HG02759 (cell line): ENCODE data around the gene DHODH.
"Not testable (repeated sequence)": the region's sequence is repeated elsewhere in the genome, so short reads cannot be mapped to it uniquely, and the experiment has no call there.

Experiments used
- ATAC-seq: cut with Tn5 transposase; IDR thresholded peaks from one replicate; pipeline ENCODE4 v1.9.1; 2021; ENCODE audit warnings: mild to moderate bottlenecking, moderate library complexity; ENCODE audit not compliant: unreplicated experiment

Gene DHODH

GRCh38 chr16:72008424-72009216 lies at the start of gene DHODH:
DHODH (plus strand) TSS chr16:72008744; CDS start chr16:72008765, 21 bp downstream.
- peak; percentile 99 for ATAC-seq

- ATAC-seq: peak; percentile 75
These were observed 47.2 kb upstream of the DHODH start for GRCh38 chr16:71961066-71962039.

- no peak for ATAC-seq
These were observed 45.2 kb upstream of the DHODH start for GRCh38 chr16:71963125-71963875.

DNA sequence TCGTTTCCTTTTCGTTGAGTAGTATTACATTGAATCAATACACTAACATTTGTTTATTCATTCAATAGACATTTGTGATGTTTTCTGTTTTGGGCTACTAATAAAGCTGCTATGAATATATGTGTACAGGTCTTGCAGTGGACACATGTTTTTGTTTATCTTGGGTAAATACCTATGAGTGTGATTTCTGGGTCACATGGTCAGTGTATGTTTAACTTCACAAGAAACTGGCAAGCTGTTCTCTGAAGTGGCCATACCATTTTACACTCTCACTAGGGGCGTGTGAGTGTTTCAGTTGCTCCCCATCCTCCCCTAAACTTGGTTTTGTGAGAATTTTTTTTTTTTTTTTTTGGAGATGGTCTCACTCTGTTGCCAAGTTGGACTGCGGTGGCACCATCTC lies 43.3 kb upstream of the DHODH start:
- ATAC-seq: no peak

- no peak for ATAC-seq
These were observed 41.6 kb upstream of the DHODH start for GRCh38 chr16:71966932-71967331.

DNA sequence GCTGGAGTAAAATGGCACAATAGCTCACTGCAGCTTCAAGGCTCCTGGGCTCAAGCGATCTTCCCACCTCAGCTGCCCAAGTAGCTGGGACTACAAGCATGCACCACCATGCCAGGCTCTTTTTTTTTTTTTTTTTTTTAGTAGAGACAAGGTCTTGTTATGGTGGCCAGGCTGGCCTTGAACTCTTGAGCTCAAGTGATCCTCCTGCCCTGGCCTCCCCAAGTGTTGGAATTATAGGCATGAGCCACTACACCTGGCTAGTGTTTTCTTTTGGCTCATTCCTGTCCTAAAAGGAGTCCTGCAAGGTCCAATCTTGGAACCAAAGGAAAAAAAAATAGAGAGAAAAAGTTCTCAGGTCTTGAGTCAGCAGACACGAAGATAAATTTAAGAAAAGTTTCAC lies 39.2 kb upstream of the DHODH start:
- no peak for ATAC-seq

DNA sequence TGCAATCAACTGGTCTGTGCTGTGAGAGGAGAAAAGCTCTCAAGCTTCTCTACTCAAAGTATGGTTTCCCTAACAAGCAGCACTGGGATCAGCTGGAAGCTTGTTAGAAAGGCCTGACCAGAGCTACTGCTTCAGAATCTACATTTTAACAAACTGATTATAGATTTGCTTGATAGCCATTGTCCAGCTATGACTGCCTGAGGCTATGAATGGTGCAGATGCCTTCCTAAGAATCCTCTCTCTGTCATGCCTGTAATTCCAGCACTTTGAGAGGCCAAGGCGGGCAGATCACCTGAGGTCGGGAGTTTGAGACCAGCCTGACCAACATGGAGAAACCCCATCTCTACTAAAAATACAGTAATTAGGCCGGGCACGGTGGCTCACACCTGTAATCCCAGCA lies 37.0 kb upstream of the DHODH start:
- no peak for ATAC-seq

DNA sequence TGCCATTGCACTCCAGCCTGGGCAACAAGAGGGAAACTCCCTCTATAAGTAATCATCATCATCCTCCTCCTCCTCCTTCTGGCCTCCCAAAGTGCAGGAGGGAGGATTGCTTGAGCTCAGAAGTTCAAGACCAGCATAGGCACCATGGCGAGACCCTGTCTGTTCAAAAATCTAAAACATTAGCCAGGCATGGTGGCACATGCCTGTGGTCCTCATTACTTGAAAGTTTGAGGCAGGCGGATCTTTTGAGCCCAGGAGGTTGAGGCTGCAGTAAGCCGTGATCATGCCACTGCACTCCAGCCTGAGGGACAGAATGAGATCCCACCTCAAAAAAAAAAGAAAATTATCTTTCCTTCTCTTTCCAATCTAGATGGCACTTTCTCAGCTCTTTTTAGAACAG lies 36.2 kb upstream of the DHODH start:
- ATAC-seq: no peak

DNA sequence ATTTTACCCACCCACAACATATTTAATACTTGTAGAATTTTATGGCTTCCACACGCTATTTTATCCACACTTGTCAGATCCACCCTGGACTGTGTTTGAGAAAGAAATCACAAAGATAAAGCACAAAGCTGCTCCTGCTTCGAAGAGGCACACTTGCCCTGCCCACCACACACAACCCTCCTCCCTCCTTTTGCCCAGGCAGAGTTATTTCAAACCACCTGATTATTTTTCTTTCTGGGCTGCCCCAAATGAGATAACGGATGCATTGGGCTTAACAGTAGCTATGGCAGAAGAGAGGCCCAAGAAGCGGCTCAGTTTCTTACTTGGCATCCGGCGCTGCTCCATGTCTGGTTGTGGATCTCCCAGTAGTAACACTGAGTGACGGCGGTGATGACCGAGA lies 35.5 kb upstream of the DHODH start:
- ATAC-seq: no peak

GRCh38 chr16:71974068-71974818 lies 34.3 kb upstream of the DHODH start:
- no peak for ATAC-seq

DNA sequence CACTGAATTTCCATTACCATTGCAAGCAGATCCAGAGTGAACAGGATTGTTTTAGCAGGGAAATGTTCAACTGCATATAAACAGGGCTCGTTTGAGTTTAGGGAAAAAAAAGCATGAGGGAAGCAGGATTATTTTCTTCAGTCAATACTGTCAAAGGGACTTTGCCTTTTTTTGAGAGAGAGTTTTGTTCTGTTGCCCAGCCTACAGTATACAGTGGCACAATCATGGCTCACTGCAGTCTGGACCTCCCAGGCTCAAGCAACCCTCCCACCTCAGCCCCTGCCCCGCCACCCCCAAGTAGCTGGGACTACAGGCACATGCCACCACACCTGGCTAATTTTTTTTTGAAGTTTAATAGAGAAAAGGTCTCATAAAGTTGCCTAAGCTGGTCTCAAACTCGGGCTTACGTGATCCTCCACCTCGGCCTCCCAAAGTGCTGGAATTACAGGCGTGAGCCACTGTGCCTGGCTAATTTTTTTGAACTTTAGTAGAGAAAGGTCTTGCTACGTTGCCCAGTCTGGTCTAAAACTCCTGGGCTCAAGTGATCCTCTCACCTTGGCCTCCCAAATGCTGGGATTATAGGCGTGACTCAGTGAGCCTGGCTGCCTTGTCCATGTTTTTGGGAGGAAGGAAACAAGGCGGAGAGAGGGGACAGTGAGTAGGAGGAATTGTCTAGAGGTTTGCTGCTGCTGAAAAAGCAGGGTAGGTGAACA lies 23.1 kb upstream of the DHODH start:
- ATAC-seq: no peak

GRCh38 chr16:71986131-71986530 lies 22.4 kb upstream of the DHODH start:
- no peak for ATAC-seq

DNA sequence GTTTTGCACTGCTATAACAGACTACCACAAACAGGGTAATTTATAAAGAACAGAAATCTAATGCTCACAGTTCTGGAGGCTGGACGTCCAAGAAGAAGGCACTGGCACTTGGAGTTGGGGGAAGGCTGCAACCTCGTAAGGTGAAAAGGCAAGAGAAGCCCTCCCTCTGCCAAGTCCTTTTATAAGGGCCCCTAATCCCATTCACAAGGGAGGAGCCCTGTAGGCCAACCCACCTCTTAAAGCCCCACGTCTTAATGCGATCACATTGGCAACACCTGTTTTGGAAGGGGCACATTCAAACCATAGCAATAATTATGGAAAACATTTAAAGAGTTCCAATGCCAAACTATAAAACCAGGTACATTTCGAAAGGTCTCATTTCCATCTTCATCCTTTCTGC lies 13.5 kb upstream of the DHODH start:
- ATAC-seq: no peak

DNA sequence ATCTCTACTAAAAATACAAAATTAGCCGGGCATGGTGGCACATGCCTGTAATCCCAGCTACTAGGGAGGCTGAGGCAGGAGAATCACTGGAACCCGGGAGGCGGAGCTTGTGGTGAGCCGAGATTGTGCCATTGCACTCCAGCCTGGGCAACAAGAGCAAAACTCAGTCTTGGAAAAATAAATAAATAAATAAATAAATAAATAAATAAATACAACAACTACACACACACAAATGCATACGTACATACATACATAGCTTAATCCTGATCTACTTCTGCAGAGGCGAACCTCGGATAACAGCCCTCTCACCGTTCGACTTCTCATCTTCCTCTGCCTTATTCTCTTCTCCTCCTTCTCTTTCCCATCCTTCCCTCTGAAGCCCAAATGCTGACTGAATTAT lies 11.0 kb upstream of the DHODH start:
- not testable (repeated sequence) for ATAC-seq

DNA sequence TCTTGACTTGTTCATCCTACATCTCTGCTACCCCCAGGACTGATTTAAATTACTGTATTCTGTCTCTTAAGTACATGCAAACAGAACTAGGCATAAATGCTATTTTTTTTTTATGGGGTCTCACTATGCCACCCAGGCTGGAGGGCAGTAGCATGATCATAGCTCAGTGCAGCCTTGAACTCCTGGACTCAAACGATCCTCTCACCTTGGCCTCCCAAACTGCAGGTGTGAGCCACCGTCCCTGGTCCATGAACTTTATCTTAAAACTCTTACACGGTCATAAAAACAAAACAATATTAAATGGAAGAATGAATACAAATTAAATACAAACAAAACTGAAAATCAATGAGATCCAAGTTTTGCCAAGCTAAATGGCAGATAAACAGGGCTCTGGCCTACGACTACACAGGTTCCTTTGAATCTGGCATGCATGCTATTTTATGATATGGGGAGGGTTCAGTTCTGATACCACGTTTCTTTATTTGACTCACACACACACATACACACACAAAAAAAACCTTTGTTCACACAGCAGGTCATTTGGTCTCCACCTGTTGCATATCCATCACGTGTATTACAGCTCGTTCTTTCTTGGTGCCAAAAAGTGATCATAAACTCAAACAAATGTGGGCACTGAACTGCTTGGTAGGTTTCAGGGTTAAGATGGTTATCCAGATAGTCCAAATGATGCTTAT lies 7.2 kb upstream of the DHODH start:
- no peak for ATAC-seq

DNA sequence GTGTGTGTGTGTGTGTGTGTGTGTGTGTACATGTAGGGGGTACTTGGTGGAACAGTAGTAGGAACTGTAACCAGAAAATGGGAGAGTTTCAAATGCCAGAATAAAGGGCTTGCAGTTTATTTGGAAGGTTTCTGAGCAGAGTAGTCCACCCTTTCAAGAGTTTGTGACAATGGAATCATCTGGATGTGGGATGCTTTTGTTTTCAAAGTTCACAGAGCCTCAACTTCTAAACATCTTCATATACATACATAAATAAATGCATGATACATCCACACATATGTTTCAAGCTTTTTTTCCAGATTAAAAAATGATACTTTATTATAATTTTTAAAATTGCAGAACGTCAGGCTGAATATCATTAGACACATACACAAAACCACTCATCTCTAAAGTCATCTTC lies 5.9 kb upstream of the DHODH start:
- no peak for ATAC-seq

- not testable (repeated sequence) for ATAC-seq
These were observed 500 bp upstream of the DHODH start for GRCh38 chr16:72008065-72008423.

DNA sequence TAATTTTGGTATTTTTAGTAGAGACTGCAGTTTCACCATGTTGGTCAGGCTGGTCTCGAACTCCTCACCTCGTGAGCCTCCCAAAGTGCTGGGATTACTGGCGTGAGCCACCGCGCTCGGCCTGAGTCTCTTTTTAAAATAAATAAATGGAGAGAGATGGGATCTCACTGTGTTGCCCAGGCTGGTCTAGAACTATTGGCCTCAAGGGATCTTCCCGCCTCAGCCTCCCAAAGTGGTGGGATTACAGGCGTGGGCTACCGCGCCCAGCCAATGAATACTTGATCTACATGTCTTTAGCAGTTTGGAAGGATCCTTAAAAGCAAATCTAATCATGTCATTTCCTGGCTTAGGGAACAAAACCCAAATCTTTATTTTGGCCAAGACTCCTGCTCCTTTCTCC lies 1.2 kb downstream of the DHODH start:
- ATAC-seq: no peak

DNA sequence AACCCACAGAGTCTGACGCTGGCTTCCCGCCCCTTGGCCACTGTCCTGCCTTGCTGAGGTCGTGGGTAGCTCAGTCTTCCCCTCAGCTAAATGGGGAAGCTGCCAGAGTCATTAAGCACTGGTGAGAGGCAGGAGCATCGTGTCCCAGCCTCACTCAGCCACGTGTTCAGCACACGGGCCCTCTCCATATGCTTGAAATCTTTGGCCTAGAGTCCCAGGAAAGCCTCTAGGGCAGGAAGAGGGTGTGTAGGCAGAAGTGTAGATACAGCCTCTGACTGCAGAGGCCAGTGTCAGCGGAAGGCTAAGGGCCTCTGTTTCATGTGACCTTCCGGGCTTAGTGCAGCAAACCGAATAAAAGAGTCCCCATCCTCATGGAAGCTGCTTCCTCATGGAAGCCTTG lies 4.1 kb downstream of the DHODH start:
- ATAC-seq: no peak
